Panc1 (cell line): Measurements from ENCODE around the gene ZNF620.
"Not testable (repeated sequence)": the region's sequence is repeated elsewhere in the genome, so short reads cannot be mapped to it uniquely, and the experiment has no call there.

Source experiments
- CTCF ChIP-seq: fragments of 450-650 bp; IDR thresholded peaks from 2 replicates; pipeline ENCODE4 v1.5.1; 2017; ENCODE audit warnings: mild to moderate bottlenecking
- POLR2AphosphoS5 ChIP-seq: IDR thresholded peaks from 2 replicates; pipeline ENCODE4 v1.6.1; 2012; ENCODE audit warnings: mild to moderate bottlenecking, low read depth, low read length, moderate library complexity
- REST ChIP-seq, 2 experiments: IDR thresholded peaks; 2 replicates each; pipeline ENCODE4 v1.6.1; 2011 to 2012; ENCODE audit warnings: low read depth in 2 of 2, control low read depth in 1 of 2, low read length in 1 of 2, mild to moderate bottlenecking in 1 of 2, moderate library complexity in 1 of 2; ENCODE audit not compliant: insufficient read depth in 1 of 2

GRCh38 chr3:40562482-40562881 lies 56.6 kb downstream of the ZNF620 start:
- TF ChIP-seq CTCF; REST (IDR thresholded peaks at IDR 0.05; ENCODE audit: insufficient read depth in 1 of 2, low read depth in 2 of 2, low read length in 1 of 2); POLR2AphosphoS5: not testable (repeated sequence)
